Myocyte (in vitro differentiated cells): ENCODE results near the gene EFTUD2. TPM values are rescaled to one million over a fixed set of nuclear protein-coding genes. Genes with fewer than 3 reads are reported as not detected.
"Not testable (repeated sequence)": the region's sequence is repeated elsewhere in the genome, so short reads cannot be mapped to it uniquely, and the experiment has no call there.

Experiments used
- DNase-seq: peaks from one replicate; pipeline ENCODE4 v3.0.0-alpha.2; 2012; ENCODE audit warnings: low read depth
- microRNA-seq: library from miRNA; unstranded; fragments of <30 nt; microRNA quantifications from one replicate; pipeline ENCODE4, GENCODE V29; 2016
- total RNA-seq: library from RNA; depleted of rRNA; stranded (reverse); fragments of >200 nt; gene quantifications from 2 replicates; pipeline ENCODE4 v1.2.3, GENCODE V29; 2014

The EFTUD2 gene
- total RNA-seq, 1 donor from 2014 or later = 111 TPM

DNA sequence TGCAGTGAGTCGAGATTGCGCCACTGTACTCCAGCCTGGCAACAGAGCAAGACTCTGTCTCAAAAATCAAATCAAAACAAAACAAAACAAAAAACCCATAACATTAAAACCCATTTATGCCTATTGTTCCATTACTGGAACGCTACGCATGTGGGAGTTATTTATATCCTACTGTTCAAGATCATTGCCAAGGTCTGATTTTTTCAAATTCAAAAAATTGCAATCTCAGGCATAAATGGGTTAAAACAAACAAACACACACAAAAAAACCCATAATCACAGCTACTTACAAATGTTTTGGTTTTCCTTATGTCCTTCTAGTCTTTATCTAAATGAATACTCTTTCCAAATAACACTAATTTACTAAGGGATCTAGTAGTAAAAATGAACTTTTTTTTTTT is 87.0 kb downstream of the EFTUD2 start:
- no peak for DNase-seq

DNA sequence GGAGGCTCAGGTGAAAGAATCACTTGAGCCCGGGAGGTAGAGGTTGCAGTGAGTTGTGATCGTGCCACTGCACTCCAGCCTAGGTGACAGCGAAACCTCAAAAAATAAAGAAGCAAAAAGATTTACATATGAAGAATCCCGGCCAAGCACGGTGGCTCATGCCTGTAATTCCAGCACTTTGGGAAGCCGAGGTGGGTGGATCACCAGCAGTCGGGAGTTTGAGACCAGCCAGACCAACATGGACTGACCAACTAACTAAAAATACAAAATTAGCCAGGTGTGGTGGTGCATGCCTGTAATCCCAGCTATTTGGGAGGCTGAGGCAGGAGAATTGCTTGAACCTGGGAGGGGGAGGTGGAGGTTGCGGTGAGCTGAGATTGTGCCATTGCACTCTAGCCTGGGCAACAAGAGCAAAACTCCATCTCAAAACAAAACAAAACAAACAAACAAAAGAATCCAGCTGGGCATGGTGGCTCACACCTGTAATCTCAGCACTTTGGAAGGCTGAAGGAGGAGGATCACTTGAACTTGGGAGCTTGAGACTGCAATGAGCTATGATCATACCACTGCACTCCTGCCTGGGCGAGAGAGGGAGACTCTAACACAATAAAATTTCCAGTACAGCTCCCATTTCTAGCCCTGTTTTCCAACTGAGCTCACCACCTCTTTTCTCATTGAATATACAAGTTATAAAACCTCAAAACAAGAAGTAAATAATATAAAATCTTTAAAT is 90.4 kb downstream of the EFTUD2 start:
- not testable (repeated sequence) for DNase-seq

DNA sequence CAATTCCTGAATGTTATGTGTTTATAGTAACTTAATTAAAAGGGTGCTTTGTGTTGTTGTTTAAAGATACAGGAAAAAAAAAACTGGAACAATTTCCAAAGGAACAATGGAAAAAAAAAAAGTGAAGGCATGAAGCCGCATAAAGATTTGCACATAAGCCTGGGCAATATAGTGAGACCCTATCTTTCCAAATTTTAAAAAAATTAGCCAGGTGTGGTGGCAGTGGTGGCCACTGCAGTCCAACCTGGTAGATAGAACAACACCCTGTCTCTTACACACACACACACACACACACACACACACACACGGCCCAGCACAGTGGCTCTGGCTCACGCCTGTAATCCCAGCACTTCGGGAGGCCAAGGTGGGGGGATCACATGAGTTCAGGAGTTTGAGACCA is 91.1 kb downstream of the EFTUD2 start:
- DNase-seq = no peak

DNA sequence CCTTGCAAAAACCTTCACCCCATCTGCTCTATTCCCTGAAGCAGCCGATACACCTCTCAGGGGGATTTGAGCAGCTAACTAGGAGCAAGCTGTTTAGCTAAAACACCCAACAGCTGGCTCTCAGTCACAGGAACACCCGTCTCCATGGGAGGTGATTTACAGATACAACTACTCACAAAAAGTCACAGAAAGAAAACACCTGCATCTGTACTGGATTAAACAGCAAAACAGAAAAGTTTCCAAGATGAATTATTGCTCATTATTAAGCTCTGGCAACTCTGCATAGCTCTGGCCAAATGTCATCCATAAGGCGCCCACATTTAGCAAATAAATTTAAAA is 91.5 kb downstream of the EFTUD2 start:
- DNase-seq = no peak

DNA sequence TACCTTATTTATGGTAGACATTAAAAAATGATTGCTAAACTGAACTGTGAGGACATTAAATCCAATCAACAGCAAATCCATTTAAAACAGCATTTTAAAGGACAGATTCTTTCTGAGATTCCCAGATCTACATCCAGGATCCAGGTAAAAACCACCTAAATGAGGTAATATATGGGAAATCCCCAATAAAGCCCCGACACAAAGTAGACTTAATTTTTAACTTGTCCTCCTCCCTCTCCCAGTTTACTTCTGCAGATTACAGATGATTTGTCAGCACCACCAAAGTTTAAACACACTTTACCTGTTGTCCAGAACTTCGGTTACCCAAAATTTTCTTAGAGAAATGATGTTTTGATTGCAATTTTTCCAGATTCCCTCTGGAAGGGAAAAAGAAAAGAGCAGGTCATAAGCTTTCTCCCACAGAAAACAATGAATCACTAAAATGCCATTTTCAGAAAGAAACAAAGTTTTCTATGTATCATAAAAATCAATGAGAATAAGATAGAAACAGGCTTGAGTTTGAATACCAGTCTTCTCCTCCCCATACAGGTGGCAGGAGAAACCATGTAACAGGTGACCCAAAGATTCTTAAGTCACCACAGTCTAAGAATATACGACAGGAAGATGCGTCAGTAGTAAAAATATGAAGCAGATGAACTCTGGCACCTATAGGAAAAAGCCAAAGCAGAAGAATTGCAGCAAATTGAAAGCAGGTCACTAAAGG is 92.0 kb downstream of the EFTUD2 start:
- no peak for DNase-seq

DNA sequence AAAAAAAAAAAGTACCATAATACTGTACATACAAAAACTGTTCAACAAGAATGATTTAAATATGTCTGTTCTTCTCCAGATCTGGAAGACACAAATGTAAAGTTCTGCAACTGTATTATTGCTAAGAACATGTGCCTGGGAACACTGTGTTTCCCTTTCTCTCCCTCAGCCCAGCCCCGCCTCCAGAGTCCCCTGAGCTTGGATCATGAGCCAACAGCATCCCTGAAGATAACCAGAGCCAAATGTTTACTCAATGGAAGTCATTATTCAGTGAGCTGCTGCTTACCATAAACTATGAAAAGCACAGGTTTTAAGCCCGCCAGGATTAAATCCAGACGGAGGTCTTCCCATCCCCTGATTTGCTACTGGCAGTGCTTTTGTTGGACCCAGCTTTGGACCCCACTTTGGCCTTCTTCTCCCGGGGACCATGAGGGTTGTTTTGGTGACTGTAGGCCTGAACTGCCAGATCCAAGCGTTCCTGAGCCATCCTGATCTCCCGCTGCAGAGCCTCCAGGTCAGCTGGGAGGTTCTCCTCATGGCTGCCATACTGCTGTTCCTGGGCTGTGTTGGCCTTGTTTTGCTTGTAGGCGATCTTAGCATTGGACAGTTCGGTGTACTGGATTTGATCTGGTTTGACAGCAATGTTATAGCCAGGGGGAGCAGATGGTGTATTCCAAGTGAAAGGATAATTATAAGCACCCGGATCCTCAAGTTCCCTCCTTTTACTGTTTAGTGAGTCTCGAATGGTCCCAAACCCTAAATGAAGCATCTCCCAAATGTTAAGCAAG is 94.7 kb downstream of the EFTUD2 start:
- no peak for DNase-seq

DNA sequence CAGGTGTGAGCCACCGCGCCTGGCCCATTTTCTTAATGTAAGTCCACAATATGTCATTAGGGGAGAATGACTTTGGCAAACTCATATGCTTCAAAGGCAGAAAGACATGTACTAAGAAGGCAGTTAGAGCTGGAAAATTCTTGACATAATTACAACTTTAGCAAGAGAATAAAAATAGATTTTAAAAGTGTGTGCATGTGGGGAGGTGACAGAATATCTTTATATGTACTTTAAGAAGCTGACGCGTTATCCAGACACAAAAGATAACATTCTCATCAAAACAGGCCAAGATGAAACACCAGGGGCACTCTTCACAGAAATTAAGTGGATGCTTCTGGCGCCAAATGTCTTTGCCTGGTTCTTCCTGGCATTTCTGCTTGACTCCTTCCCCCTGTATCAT is 97.4 kb downstream of the EFTUD2 start:
- no peak for DNase-seq

Small RNA genes within 50 kb of the gene (microRNA-seq; reads per million reads assigned to microRNA genes)
- gene MIR6783 = 0.81 reads per million

Other genes starting within 250 kb of the EFTUD2 start
- gene MEIOC, start 243.0 kb downstream of the EFTUD2 start, total RNA-seq = 0.11 and 0.83 TPM in 2 replicates
- 60.9 and 69.7 TPM in 2 replicates for gene CCDC43, start 209.7 kb downstream of the EFTUD2 start, total RNA-seq
- gene DBF4B, start 190.8 kb downstream of the EFTUD2 start, total RNA-seq = 2.4 and 4.6 TPM in 2 replicates
- 0.16 and 0.31 TPM in 2 replicates for gene ADAM11, start 140.5 kb downstream of the EFTUD2 start, total RNA-seq
- gene GJC1, start 69.2 kb downstream of the EFTUD2 start, total RNA-seq = 8.2 and 8.5 TPM in 2 replicates
- gene HIGD1B, start 51.6 kb downstream of the EFTUD2 start, total RNA-seq = not detected in 2 replicates
- gene GFAP, start 16.1 kb upstream of the EFTUD2 start, total RNA-seq = 0.68 and 2.3 TPM in 2 replicates
- gene KIF18B, start 48.3 kb upstream of the EFTUD2 start, total RNA-seq = 0.03 TPM in 1 of 2 replicates, not detected in the other
- gene C1QL1, start 68.9 kb upstream of the EFTUD2 start, total RNA-seq = 0.11 TPM in 1 of 2 replicates, not detected in the other
- gene DCAKD, start 152.2 kb upstream of the EFTUD2 start, total RNA-seq = 67.0 and 75.5 TPM in 2 replicates
- 80.3 and 88.7 TPM in 2 replicates for gene NMT1, start 161.9 kb upstream of the EFTUD2 start, total RNA-seq
- gene PLCD3, start 233.1 kb upstream of the EFTUD2 start, total RNA-seq = 61.3 and 187 TPM in 2 replicates
- 3.5 and 6.0 TPM in 2 replicates for gene ACBD4, start 236.2 kb upstream of the EFTUD2 start, total RNA-seq
- 21.0 and 28.4 TPM in 2 replicates for gene HEXIM1, start 249.0 kb upstream of the EFTUD2 start, total RNA-seq